Keratinocyte (primary cell): Measurements from ENCODE around the gene DDX39B. TPM values are rescaled to one million over a fixed set of nuclear protein-coding genes. Genes with fewer than 3 reads are reported as not detected.

Experiments used
- DNase-seq: peaks from one replicate; pipeline ENCODE4 v3.0.0-alpha.2; 2011; ENCODE audit warnings: low read depth, missing footprints, low spot score
- FAIRE-seq: peaks from 2 replicates; lab custom pipeline; 2011; peaks lifted over from hg19 to GRCh38; lab: Jason Lieb, UNC
- H2AFZ ChIP-seq: 2 replicates; pipeline ENCODE4 v1.6.0; 2012; ENCODE audit warnings: low read length, control low read depth, inconsistent platforms; ENCODE audit not compliant: control insufficient read depth
- H3K27ac ChIP-seq: 2 replicates; pipeline ENCODE4 v1.5.1; 2011; ENCODE audit warnings: low read length; ENCODE audit not compliant: control insufficient read depth, insufficient read depth
- H3K27me3 ChIP-seq: 3 replicates; pipeline ENCODE4 v1.6.0; 2011; ENCODE audit warnings: low read length; ENCODE audit not compliant: control insufficient read depth, insufficient read depth; ENCODE audit errors: extremely low read depth
- H3K36me3 ChIP-seq, 2 experiments: 2 replicates in 1 of 2; 3 replicates in 1 of 2; pipeline ENCODE4 v1.5.1; 2011; ENCODE audit warnings: low read length in 2 of 2, mild to moderate bottlenecking in 1 of 2; ENCODE audit not compliant: control insufficient read depth in 2 of 2, insufficient read depth in 2 of 2; ENCODE audit errors: extremely low read depth in 1 of 2
- H3K4me1 ChIP-seq: 3 replicates; pipeline ENCODE4 v1.5.1; 2011; ENCODE audit warnings: low read length; ENCODE audit not compliant: control insufficient read depth, insufficient read depth; ENCODE audit errors: extremely low read depth
- H3K4me2 ChIP-seq: 3 replicates; pipeline ENCODE4 v1.6.0; 2011; ENCODE audit warnings: low read depth, low read length; ENCODE audit not compliant: control insufficient read depth, insufficient read depth; ENCODE audit errors: extremely low read depth
- H3K4me3 ChIP-seq, 3 experiments: fragments of 200-600 bp in 1 of 3; sonication (generic) in 1 of 3; 2 replicates in 2 of 3; 3 replicates in 1 of 3; pipeline ENCODE4 v1.5.1; 2011 to 2016; ENCODE audit warnings: low read length in 3 of 3, mild to moderate bottlenecking in 3 of 3, control low read depth in 2 of 3, inconsistent platforms in 1 of 3, low read depth in 1 of 3, mixed read lengths in 1 of 3, mixed run types in 1 of 3, moderate library complexity in 1 of 3; ENCODE audit not compliant: control insufficient read depth in 2 of 3, insufficient read depth in 2 of 3; ENCODE audit errors: extremely low read depth in 1 of 3
- H3K79me2 ChIP-seq: 2 replicates; pipeline ENCODE4 v1.6.0; 2012; ENCODE audit warnings: low read length; ENCODE audit not compliant: control insufficient read depth, insufficient read depth
- H3K9ac ChIP-seq: 3 replicates; pipeline ENCODE4 v1.6.0; 2011; ENCODE audit warnings: low read length; ENCODE audit not compliant: control insufficient read depth, insufficient read depth; ENCODE audit errors: extremely low read depth
- H3K9me1 ChIP-seq: 3 replicates; pipeline ENCODE4 v1.6.0; 2011; ENCODE audit warnings: low read length; ENCODE audit not compliant: control insufficient read depth, insufficient read depth; ENCODE audit errors: extremely low read depth
- H3K9me3 ChIP-seq: 2 replicates; pipeline ENCODE4 v1.5.1; 2012; ENCODE audit warnings: low read depth, low read length; ENCODE audit not compliant: control insufficient read depth
- H4K20me1 ChIP-seq: 3 replicates; pipeline ENCODE4 v1.6.0; 2011; ENCODE audit warnings: low read length; ENCODE audit not compliant: control insufficient read depth, insufficient read depth; ENCODE audit errors: extremely low read depth
- CTCF ChIP-seq, 3 experiments: IDR thresholded peaks in 1 of 3; conservative IDR thresholded peaks in 1 of 3; optimal IDR thresholded peaks in 1 of 3; 2 replicates in 2 of 3; 3 replicates in 1 of 3; pipeline versions ENCODE3 to v1.5.1; 2011; ENCODE audit warnings: low read length in 3 of 3, mild to moderate bottlenecking in 3 of 3, moderate library complexity in 2 of 3, control low read depth in 1 of 3, inconsistent platforms in 1 of 3; ENCODE audit not compliant: insufficient read depth in 2 of 3; ENCODE audit errors: extremely low read depth in 1 of 3
- EZH2 ChIP-seq: IDR thresholded peaks from one replicate; pipeline ENCODE4 v1.6.1; 2012; ENCODE audit warnings: inconsistent platforms, mild to moderate bottlenecking, low read length, moderate library complexity
- dilution Hi-C: fragments of 300-500 bp; cut with MboI; formaldehyde crosslinking; loops from one replicate; pipeline ENCODE4 v1.7.0; 2020; ENCODE audit warnings: low sequenced_read_pairs; ENCODE audit not compliant: extremely low pct_ligation_motif_present
- polyA plus RNA-seq, 5 experiments: library from polyadenylated mRNA; depleted of rRNA in 3 of 5; stranded (reverse) in 3 of 5; stranded (forward) in 1 of 5; unstranded in 1 of 5; fragments of >200 nt; gene quantifications; 1 replicate in 1 of 5; 2 replicates in 3 of 5; 3 replicates in 1 of 5; pipeline versions ENCODE4 v1.2.1 to v1.2.3, GENCODE V29; 2011 to 2012; ENCODE audit warnings: missing spikeins in 2 of 5, low read depth in 1 of 5, low replicate concordance in 1 of 5

The DDX39B gene
- polyA plus RNA-seq, 1 donor (not counting 4 experiments of a cell fraction or from before 2014, with no cell fraction given): 314 TPM

GRCh38 chr6:31532644-31533454 is 9.0 kb downstream of the DDX39B start:
- Histone ChIP-seq H4K20me1 (peaks cover 28% of the 10 kb centered on the region), H3K4me1 (no peaks in the 10 kb centered on the region), H3K9me1 (no peaks in the 10 kb centered on the region), H3K27ac (no peak overlapping the region), H3K4me3 (no peak overlapping the region), H3K9ac (no peak overlapping the region), H3K36me3 (peaks cover 52 to 55% of the 10 kb centered on the region in 2 experiments), H3K4me2 (no peak overlapping the region), H3K9me3 (no peaks in the 10 kb centered on the region), H2AFZ (no peak overlapping the region), H3K79me2 (peaks cover 42% of the 10 kb centered on the region), H3K27me3 (no peaks in the 10 kb centered on the region)
- FAIRE-seq (no peak), DNase-seq (no peak)
- no peak for TF ChIP-seq EZH2
- TF ChIP-seq CTCF (optimal IDR thresholded peaks at IDR 0.05 in 1 of 3, IDR thresholded peaks at IDR 0.05 in 1 of 3, conservative IDR thresholded peaks at IDR 0.05 in 1 of 3; ENCODE audit: extremely low read depth in 1 of 3, insufficient read depth in 2 of 3, low read length in 3 of 3): no peak
- dilution Hi-C loops: no loop called here

- TF ChIP-seq CTCF (optimal IDR thresholded peaks at IDR 0.05 in 1 of 3, IDR thresholded peaks at IDR 0.05 in 1 of 3, conservative IDR thresholded peaks at IDR 0.05 in 1 of 3; ENCODE audit: extremely low read depth in 1 of 3, insufficient read depth in 2 of 3, low read length in 3 of 3) (no peak), EZH2 (no peak)
- Histone ChIP-seq H3K27ac (no peak overlapping the region), H3K4me3 (no peak overlapping the region), H3K4me1 (no peaks in the 10 kb centered on the region), H3K9me1 (no peaks in the 10 kb centered on the region), H3K27me3 (no peaks in the 10 kb centered on the region), H3K4me2 (no peak overlapping the region), H3K9ac (no peak overlapping the region), H2AFZ (no peak overlapping the region), H4K20me1 (peaks cover 28% of the 10 kb centered on the region), H3K9me3 (no peaks in the 10 kb centered on the region), H3K36me3 (peaks cover 52 to 54% of the 10 kb centered on the region in 2 experiments), H3K79me2 (peaks cover 33% of the 10 kb centered on the region)
- dilution Hi-C loops: no loop called here
- no peak for FAIRE-seq
- DNase-seq: no peak
Observed at GRCh38 chr6:31531771-31532643, 9.8 kb downstream of the DDX39B start.
